GM19328 (cell line): ENCODE results near the gene USP14.

Experiments
- ATAC-seq: cut with Tn5 transposase; IDR thresholded peaks from one replicate; pipeline ENCODE4 v1.9.1; 2021; ENCODE audit warnings: mild to moderate bottlenecking, moderate library complexity; ENCODE audit not compliant: unreplicated experiment

The USP14 gene

GRCh38 chr18:159037-159652 is 788 bp downstream of the USP14 start:
- ATAC-seq, result no peak

DNA sequence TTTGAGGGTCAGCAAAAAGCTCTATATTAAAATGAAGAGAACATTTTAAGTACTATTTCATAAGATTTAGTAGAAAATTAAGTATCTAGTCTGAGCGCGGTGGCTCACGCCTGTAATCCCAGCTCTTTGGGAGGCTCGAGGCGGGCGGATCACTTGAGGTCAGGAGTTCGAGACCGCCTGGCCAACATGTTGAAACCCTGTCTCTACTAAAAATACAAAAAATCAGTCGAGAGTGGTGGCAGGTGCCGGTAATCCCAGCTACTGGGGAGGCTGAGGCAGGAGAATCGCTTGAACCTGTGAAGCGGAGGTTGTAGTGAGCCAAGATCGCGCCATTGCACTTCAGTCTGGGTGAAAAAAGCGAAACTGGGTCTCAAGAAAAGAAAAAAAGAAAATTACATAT is 1.6 kb downstream of the USP14 start:
- no peak for ATAC-seq

- ATAC-seq, result no peak
Measured at GRCh38 chr18:160831-161570, 2.6 kb downstream of the USP14 start.

DNA sequence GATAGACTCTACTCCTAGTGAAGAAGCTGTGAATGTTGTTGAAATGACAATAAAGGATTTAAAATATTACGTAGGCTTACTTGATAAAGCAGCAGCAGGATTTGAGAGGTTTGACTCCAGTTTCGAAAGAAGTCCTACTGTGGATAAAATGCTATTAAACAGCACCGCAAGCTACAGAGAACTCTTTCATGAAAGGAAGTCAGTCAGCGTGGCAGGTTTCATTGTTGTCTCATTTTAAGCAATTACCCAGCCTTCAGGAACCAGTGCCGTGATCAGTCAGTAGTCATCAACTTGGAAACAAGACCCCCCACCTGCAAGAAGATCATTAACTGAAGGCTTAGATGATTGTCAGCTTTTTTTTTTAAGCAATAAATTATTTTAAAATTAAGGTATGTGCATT is 14.0 kb downstream of the USP14 start:
- ATAC-seq, result no peak

DNA sequence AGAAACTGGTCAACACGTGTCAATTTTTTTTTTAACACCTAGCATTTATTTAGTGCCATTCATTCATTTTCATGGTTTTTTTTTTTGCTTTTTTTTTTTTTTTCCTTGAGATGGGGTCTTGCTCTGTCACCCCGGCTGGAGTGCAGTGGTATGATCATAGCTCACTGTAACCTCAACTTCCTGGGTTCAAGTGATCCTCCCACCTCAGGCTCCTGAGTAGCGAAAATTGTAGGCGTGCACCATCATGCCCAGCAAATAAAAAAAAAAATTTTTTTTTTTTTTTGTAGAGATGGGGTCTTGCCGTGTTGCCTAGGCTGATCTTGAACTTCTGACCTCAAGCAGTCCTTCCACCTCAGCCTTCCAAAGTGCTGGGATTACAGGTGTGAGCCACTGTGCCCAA is 21.1 kb downstream of the USP14 start:
- no peak for ATAC-seq

DNA sequence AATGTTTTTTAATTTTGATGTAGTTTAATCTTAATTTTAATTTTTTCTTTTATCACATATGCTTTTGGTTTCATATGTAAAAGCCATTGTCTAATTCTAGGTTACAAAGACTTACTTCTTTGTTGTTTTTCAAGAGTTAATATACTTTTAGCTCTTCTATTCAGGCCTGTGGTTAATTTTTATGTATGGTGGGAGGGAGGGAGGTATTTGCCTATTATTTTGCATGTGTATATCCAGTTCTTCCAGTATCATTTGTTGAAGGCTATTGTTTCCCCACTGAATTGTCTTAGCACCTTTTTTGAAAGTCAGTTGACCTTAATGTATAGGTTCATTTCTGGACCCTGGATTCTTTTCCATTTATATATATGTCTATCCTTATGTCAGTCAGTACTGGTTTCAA is 23.4 kb downstream of the USP14 start:
- ATAC-seq, result no peak

DNA sequence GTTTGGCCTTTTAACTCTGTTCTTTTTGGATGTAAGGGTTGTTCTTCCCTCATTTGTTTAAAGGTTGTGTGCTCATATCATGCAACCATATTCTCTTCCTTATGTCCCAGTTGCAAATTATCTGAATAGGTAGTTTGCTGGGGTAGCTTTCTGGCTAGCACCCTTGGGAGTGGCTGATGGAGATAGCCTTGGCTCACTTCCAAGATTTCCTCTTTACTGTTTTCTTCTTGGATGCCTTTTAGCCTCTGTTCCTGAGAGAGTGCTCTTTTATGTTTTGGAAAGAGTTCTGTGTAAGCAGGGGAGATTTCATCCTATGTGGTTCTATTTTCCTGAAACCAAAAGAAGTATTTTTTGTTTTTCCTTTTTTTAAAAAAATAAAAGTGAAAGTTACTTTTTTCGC is 25.4 kb downstream of the USP14 start:
- no peak for ATAC-seq

DNA sequence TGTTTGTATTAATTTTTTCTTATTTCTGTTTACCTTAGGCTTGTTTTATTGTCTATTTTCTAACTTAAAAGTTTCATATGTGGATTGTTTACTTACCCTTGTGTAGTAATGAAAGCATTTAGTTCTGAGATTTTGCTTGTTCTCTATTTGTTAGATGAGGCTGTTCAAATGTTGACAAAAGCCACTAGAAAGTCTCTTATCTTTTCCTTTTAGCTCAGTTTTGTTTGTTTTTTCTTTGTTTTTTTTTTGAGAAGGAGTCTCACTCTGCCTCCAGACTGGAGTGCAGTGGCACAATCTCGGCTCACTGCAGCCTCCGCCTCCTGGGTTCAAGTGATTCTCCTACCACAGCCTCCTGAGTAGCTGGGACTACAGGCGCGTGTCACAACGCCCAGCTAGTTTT is 30.9 kb downstream of the USP14 start:
- ATAC-seq, result no peak

- no peak for ATAC-seq
Measured at GRCh38 chr18:191725-192124, 33.4 kb downstream of the USP14 start.

DNA sequence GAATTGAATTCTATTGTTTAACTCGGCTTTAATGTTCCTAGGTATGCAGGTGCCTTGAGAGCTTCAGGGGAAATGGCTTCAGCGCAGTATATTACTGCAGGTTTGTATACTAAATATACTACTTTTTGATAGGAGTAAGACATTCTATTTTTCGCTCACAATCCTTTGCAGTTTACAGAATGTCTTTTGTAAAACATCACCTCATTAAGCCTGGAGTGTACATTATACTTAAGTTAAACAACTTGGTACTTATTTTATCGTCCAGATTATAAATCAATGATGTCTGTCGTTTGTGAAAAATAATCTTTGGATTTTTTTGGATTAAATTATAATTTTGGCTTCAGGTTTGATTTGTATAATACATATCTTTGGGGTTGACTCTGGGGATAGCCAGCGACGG is 34.4 kb downstream of the USP14 start:
- no peak for ATAC-seq

GRCh38 chr18:195651-196050 is 37.3 kb downstream of the USP14 start:
- no peak for ATAC-seq

DNA sequence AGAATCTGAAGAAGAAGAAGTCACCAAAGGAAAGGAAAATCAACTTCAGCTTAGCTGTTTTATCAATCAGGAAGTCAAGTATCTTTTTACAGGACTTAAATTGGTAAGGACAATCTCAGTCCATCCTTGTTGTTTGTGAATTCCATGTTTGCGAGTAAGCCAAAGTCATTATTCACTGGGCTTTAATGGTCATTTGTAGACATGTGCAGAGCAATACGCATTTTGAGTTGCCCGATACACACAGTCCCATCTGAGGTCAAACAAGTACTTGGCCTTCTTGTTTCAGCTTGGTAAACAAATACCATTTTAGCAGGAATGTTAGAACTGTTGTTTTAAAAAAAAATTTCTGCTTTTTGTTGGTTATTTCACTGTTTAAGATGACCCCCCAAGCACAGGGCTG is 40.9 kb downstream of the USP14 start:
- no peak for ATAC-seq

DNA sequence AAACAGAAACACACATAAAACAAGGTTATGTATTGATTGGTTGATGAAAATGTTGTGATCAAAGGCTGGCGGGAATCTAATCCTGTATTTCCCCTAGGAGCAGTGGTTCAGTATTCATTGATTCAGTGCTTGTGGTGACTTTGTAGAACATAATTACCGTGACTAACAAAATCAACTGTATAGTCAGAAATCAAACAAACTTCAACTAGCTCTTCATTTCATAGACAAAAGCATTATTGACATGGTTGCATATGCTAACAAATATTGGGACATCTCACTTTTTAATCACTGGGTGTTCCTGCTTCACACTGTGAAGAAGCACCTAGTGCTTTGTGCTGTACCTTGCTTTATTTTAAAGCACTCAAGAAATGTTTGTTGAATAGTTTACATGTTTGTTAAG is 41.4 kb downstream of the USP14 start:
- ATAC-seq, result no peak

DNA sequence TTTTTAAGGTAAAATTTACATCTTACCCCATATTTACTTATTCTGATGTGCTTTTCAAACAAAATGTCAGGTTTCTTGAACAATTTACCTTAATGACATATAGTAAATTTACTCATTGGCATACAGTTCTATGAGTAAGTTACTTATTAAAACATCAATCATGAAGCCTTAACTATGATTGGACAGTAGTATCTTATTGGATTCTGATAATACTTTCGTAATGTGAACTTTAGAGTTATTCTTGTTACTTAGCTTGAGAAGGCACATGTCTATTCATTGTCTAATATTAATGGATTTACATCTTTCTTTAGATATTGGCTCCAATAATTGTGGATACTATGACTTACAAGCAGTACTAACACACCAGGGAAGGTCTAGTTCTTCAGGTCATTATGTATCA is 51.7 kb downstream of the USP14 start:
- no peak for ATAC-seq

DNA sequence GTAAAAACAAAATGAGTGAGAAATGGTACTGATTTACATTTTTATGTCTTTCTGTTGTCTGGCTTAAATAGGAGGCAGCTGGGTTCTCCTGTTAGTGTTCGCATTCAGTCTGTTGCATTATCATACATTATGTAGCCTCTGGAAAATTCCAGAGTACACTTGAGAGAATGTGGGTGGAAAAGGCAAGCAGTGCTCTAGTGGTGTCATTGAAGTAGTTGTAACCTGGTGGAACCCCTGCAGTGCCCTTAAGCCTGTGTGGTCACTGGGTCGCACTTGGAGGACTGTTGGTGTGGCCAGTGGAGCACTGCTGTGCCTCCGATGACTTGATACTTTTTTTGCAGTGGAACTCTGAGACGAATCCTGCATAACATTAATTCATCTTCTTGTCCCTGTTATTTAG is 52.4 kb downstream of the USP14 start:
- ATAC-seq, result no peak

DNA sequence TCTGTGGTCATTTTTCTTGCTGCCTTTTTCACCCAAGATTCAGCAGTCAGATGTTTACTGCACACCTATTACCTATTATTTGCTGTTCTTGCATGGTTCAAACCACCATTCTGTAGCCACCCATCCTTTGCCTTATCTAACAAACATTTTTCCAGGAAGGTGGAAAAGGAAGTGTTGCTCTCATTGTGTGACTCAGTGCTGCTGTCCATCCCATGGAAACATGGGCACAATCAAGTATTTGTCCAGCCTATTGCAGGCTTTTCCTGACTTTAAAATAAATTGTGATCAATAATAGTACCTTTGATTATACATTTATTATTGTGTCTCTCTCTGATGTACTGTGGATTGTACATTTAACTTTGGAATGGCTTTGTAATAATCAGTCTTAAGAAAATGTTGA is 53.2 kb downstream of the USP14 start:
- no peak for ATAC-seq

DNA sequence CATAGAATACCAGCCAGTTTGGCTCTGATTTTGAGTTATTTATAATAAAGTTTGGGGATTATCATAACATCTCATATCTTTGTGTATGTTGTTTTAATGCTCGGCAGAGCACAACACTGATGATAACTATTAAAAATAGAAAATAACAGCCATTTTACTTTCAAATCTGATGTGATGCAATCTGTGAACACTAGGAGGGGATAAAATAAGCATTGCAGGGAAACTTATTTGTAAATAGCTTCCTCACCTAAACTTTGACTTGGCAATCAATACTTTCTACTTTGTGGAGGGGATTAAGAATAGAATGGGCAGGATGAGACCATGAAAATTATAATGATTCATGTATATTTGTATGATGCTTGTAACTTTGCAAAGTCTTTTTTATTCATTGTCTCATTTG is 54.4 kb downstream of the USP14 start:
- ATAC-seq, result no peak

- no peak for ATAC-seq
Measured at GRCh38 chr18:213505-213904, 55.1 kb downstream of the USP14 start.

- ATAC-seq, result no peak
Measured at GRCh38 chr18:213966-214365, 55.6 kb downstream of the USP14 start.

GRCh38 chr18:215448-216010 is 57.2 kb downstream of the USP14 start:
- ATAC-seq, result no peak

DNA sequence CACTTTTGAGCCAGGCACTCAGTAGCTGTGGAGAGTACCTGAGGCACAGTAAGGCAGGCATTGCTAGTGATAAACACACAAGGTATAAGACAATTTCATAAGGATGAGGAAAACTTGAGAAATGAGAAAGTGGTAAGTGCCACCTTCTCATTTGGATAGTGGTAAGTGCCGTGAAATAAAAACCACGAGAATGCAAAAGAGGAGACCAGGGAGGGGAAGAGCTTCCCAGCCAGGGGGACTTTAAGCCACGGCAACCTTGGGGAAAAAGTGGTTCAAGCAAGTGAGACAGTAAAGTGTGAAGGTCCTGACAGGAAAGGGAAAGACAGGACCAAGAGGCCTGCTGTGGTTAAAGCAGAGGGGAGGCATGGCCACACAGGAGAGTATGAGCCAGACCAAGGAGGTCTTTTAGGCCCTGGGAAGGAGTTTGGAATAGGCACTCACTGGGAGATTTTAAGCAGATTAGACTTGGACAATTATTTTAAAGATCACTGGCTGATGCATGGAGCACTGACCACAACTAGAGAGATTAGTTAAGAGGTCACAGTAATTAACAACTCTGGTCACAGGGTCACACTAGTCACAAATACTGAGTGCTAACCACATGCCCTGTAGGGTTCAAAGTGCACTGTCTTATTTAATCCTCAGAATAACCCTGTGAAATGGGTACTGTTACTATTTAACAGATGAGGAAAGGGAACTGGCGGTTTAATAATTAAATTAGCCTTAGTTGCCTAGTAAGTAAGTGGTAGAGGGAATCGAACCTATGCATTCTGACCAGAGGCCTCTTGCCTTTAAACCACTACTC is 59.4 kb downstream of the USP14 start:
- no peak for ATAC-seq

GRCh38 chr18:220708-221107 is 62.4 kb downstream of the USP14 start:
- no peak for ATAC-seq
